ENCODE results near the gene AQP4.

AQP4 gene

DNA sequence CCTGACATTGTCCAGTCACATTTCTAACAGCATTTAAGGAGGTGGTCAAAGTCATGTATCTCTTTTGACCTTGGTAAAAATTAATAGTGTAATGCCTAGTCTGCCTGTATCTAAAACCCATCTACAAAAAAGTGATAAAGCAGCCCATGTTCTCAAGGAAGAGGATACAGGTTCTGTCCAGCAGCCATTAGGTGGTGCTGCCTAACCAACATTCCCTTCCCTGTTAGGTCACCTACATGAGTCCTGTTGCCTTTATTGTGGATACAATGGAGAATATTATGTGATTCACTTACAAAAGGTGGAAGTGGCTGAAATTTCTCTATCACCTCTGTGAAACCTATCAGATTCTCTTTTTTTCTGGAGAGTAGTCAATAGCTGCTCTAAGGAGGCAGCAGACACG lies 52.5 kb downstream of the AQP4 start:
- DNase-seq: no peak
- Histone ChIP-seq H3K27me3 (replicated peaks) (no peaks in the 10 kb centered on the region), H3K36me3 (replicated peaks) (no peaks in the 10 kb centered on the region), H3K27ac (no peak overlapping the region), H3K4me3 (ENCODE audit: low read depth, low read length) (no peak overlapping the region)
- peak; percentile 58 for TF ChIP-seq CTCF (IDR thresholded peaks at IDR 0.05; ENCODE audit: low read depth, low read length, missing control alignments)
- in situ Hi-C loops (cut with HindIII; ENCODE audit: low pct_ligation_motif_present, low sequenced_read_pairs): no loop called here

DNA sequence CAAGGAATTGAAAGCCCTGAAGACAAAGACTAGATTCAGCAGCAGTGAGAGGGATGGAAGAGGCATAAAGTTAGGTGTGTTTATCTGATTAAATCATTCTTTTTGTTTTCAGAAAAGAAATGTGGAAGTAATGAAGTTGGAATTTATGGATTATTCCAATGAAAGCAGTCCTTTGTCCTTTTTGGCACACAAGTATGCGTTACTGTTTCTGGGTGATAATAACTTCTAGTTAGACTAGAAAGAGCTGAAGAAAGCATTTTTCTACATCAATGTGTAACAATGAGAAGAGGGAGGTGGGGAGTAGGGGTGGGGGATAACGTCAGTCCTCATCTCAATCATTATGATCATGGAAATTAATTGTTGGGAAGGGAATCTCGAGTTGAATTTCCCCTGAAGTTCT lies 53.0 kb downstream of the AQP4 start:
- H3K27ac ChIP-seq: no peak overlapping the region
- no peak for TF ChIP-seq CTCF (IDR thresholded peaks at IDR 0.05; ENCODE audit: low read depth, low read length, missing control alignments)

GRCh38 chr18:26809346-26809745 lies 56.2 kb downstream of the AQP4 start:
- no peak for TF ChIP-seq CTCF (IDR thresholded peaks at IDR 0.05; ENCODE audit: low read depth, low read length, missing control alignments)
- H3K36me3 ChIP-seq (replicated peaks): no peaks in the 10 kb centered on the region
- DNase-seq: no peak
- no peak overlapping the region for H3K27ac ChIP-seq
- in situ Hi-C loops (cut with HindIII; ENCODE audit: low pct_ligation_motif_present, low sequenced_read_pairs): no loop called here
- no peaks in the 10 kb centered on the region for H3K27me3 ChIP-seq (replicated peaks)
- no peak overlapping the region for H3K4me3 ChIP-seq (ENCODE audit: low read depth, low read length)

More for the DNA sequence above, 53.0 kb downstream of the AQP4 start:
- H3K27me3 ChIP-seq (replicated peaks): no peaks in the 10 kb centered on the region
- no peak for DNase-seq
- H3K4me3 ChIP-seq (ENCODE audit: low read depth, low read length): no peak overlapping the region
- in situ Hi-C loops (cut with HindIII; ENCODE audit: low pct_ligation_motif_present, low sequenced_read_pairs): no loop called here
- no peaks in the 10 kb centered on the region for H3K36me3 ChIP-seq (replicated peaks)

DNA sequence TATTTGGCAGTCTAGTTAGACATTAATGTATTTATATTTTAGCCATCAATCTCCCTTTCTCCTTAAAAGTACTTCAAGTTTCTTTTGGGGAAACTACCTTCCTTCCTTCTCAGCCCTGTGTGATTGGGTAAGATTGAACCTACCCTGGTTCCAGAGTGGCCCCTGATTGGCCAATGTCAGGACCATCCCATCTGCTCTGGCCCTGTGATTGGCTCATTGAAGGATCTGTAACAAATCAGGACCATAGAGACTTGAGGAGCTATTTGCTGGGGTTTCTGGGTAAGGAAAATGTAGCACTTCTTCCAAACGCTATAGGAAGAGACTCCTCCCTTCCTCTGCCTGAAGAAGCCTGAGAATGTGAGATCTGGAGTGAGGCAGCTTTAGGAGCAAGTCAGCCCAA lies 59.3 kb downstream of the AQP4 start:
- Histone ChIP-seq H3K4me3 (ENCODE audit: low read depth, low read length) (no peak overlapping the region), H3K36me3 (replicated peaks) (no peaks in the 10 kb centered on the region), H3K27ac (no peak overlapping the region), H3K27me3 (replicated peaks) (no peaks in the 10 kb centered on the region)
- in situ Hi-C loops (cut with HindIII; ENCODE audit: low pct_ligation_motif_present, low sequenced_read_pairs): no loop called here
- no peak for DNase-seq
- TF ChIP-seq CTCF (IDR thresholded peaks at IDR 0.05; ENCODE audit: low read depth, low read length, missing control alignments): no peak

GRCh38 chr18:26804519-26804918 lies 61.0 kb downstream of the AQP4 start:
- no peaks in the 10 kb centered on the region for H3K27me3 ChIP-seq (replicated peaks)
- no peaks in the 10 kb centered on the region for H3K36me3 ChIP-seq (replicated peaks)
- DNase-seq: no peak
- in situ Hi-C loops (cut with HindIII; ENCODE audit: low pct_ligation_motif_present, low sequenced_read_pairs): no loop called here
- H3K27ac ChIP-seq: no peak overlapping the region
- no peak overlapping the region for H3K4me3 ChIP-seq (ENCODE audit: low read depth, low read length)
- TF ChIP-seq CTCF (IDR thresholded peaks at IDR 0.05; ENCODE audit: low read depth, low read length, missing control alignments): peak; percentile 16

GRCh38 chr18:26803643-26804042 lies 61.9 kb downstream of the AQP4 start:
- Histone ChIP-seq H3K4me3 (ENCODE audit: low read depth, low read length) (no peak overlapping the region), H3K36me3 (replicated peaks) (no peaks in the 10 kb centered on the region), H3K27ac (no peak overlapping the region), H3K27me3 (replicated peaks) (no peaks in the 10 kb centered on the region)
- in situ Hi-C loops (cut with HindIII; ENCODE audit: low pct_ligation_motif_present, low sequenced_read_pairs): no loop called here
- DNase-seq: no peak
- TF ChIP-seq CTCF (IDR thresholded peaks at IDR 0.05; ENCODE audit: low read depth, low read length, missing control alignments): no peak

Data from brain microvascular endothelial cell (primary cell).